ENCODE measurements around the gene SFTPA1. TPM values are rescaled to one million over a fixed set of nuclear protein-coding genes. Genes with fewer than 3 reads are reported as not detected.
"Not testable (repeated sequence)": the region's sequence is repeated elsewhere in the genome, so short reads cannot be mapped to it uniquely, and the experiment has no call there.

The SFTPA1 gene
- total and polyA plus RNA-seq, 3 donors from 2014 or later = not detected

DNA sequence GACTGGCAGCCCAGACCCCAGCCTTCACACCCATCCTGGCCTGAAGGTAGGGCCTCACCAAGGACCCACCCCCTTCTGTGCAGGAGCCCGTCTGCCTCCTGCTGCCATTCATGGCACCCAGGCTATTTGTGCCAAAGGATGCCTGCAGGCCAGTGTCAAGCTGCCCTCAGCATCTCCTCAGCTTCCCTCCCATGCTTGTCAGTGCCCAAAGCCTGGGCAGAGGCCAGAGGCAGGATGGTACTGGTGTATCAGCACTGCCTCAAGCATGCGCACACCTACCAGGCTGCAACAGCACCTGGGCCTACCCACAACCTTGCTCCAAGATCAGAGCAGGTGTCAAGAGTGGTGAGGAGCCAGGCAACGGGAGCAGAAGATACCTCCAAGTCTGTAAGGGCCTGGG is 27.6 kb downstream of the SFTPA1 start:
- intact Hi-C loops (cut with DNase I; ENCODE audit: low total_unique reads) = no loop called here
- 97% methylated on average over 3 of the region's 3 CpGs; no CpG with 5 or more reads in 1 of the 2 donors for WGBS, 2 donors
- Histone ChIP-seq H3K4me1 (no peaks in the 10 kb centered on the region), H3K36me3 (ENCODE audit: low read depth, missing control alignments) (no peaks in the 10 kb centered on the region), H3K9me3 (no peaks in the 10 kb centered on the region), H3K4me3 (no peak overlapping the region), H3K27me3 (no peaks in the 10 kb centered on the region), H3K27ac (no peak overlapping the region)
- no peak for DNase-seq
- TF ChIP-seq, protein P1, sequence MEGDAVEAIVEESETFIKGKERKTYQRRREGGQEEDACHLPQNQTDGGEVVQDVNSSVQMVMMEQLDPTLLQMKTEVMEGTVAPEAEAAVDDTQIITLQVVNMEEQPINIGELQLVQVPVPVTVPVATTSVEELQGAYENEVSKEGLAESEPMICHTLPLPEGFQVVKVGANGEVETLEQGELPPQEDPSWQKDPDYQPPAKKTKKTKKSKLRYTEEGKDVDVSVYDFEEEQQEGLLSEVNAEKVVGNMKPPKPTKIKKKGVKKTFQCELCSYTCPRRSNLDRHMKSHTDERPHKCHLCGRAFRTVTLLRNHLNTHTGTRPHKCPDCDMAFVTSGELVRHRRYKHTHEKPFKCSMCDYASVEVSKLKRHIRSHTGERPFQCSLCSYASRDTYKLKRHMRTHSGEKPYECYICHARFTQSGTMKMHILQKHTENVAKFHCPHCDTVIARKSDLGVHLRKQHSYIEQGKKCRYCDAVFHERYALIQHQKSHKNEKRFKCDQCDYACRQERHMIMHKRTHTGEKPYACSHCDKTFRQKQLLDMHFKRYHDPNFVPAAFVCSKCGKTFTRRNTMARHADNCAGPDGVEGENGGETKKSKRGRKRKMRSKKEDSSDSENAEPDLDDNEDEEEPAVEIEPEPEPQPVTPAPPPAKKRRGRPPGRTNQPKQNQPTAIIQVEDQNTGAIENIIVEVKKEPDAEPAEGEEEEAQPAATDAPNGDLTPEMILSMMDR (IDR thresholded peaks at IDR 0.05) = no peak
- TF ChIP-seq POLR2A (IDR thresholded peaks at IDR 0.05) = no peak

DNA sequence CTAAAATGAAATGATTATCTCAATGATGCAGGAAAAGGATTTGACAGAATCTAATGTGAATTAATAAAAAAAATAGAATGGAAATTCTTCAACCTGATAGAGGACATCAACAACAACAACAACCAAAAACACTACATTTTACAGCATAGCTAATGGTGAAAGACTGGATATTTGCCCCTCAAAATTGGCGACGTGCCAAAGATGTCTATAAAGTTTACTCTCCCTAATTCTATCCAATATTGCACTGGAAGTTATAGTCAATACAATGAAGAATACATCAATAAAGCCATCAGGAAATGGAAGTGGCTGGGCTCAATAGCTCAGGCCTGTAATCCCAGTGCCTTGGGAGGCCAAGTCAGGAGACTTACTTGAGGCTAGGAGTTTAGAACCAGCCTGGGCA is 42.0 kb downstream of the SFTPA1 start:
- 89 to 95% methylated on average over 2 of the region's 2 CpGs for WGBS, 2 donors
- H3K36me3 ChIP-seq (ENCODE audit: low read depth, missing control alignments); DNase-seq; H3K27ac ChIP-seq; H3K9me3 ChIP-seq; H3K27me3 ChIP-seq; intact Hi-C loops (cut with DNase I; ENCODE audit: low total_unique reads); H3K4me1 ChIP-seq; H3K4me3 ChIP-seq: not testable (repeated sequence)

DNA sequence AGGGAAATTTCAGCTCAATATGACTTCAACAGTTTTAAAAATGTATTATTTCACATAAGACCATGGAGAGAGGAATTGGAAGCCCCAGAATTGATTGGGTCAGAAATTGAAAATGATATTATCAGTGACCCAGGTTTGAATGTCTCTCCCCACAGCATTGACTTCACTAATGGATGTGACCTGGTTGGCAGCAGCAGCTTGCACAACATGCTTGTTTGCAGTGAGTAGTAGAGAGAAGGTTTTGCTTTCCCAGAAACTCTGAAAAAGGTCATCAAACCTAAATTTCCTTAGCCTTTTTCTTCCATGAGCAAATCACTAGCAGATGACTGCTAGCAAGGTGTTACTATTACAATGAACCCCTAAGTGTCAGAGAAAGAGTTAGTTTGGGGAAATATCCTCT is 52.5 kb downstream of the SFTPA1 start:
- DNase-seq; H3K36me3 ChIP-seq (ENCODE audit: low read depth, missing control alignments); intact Hi-C loops (cut with DNase I; ENCODE audit: low total_unique reads); H3K4me3 ChIP-seq; H3K9me3 ChIP-seq; H3K27me3 ChIP-seq; H3K27ac ChIP-seq; H3K4me1 ChIP-seq: not testable (repeated sequence)

DNA sequence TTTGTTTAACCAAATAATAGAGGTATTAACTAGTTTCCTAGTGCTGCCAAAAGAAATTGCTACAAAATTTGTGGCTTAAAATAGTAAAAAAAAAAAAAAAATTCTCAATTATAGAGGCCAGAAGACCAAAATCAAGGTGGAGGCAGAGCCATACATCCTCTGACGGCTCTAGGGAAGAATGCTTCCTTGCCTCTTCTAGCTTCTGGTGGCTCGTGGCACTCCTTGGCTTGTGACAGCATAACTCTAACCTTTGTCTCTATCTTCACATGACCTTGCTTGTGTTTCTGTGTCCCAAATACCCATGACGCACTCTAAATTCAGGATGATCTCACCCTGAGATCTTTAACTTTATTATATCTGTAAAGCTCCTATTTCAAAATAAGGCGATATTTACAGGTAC is 53.9 kb downstream of the SFTPA1 start:
- H3K4me1 ChIP-seq; intact Hi-C loops (cut with DNase I; ENCODE audit: low total_unique reads); H3K4me3 ChIP-seq; H3K27ac ChIP-seq; H3K9me3 ChIP-seq; H3K36me3 ChIP-seq (ENCODE audit: low read depth, missing control alignments); DNase-seq; H3K27me3 ChIP-seq: not testable (repeated sequence)
- 84 to 91% methylated on average over 4 of the region's 4 CpGs for WGBS, 2 donors

Other genes starting within 250 kb of the SFTPA1 start
- 10 to 100 TPM; 31.3 to 38.6 TPM for gene ZCCHC24, start 165.3 kb upstream of the SFTPA1 start, total RNA-seq
- gene ZCCHC24, start 165.3 kb upstream of the SFTPA1 start, polyA plus RNA-seq (ENCODE audit: insufficient read depth, low read depth, low replicate concordance) = 27.7 TPM
- 1 to 10 TPM; 5.7 to 6.8 TPM for gene EIF5AL1, start 98.4 kb upstream of the SFTPA1 start, total RNA-seq
- 24.4 TPM for gene EIF5AL1, start 98.4 kb upstream of the SFTPA1 start, polyA plus RNA-seq (ENCODE audit: insufficient read depth, low read depth, low replicate concordance)
- under 1 TPM in 1 of 2 donors, not detected in 1; 0.31 TPM for gene SFTPA2, start 50.5 kb upstream of the SFTPA1 start, total RNA-seq
- gene SFTPA2, start 50.5 kb upstream of the SFTPA1 start, polyA plus RNA-seq (ENCODE audit: insufficient read depth, low read depth, low replicate concordance) = not detected
- gene NUTM2B, start 92.3 kb downstream of the SFTPA1 start, total RNA-seq = 10 to 100 TPM in 1 of 2 donors, 1 to 10 TPM in 1; 4.8 to 11.0 TPM
- 5.6 TPM for gene NUTM2B, start 92.3 kb downstream of the SFTPA1 start, polyA plus RNA-seq (ENCODE audit: insufficient read depth, low read depth, low replicate concordance)
- gene NUTM2E, start 215.8 kb downstream of the SFTPA1 start, total RNA-seq = under 1 TPM; 0.12 to 0.16 TPM
- 0.38 TPM for gene NUTM2E, start 215.8 kb downstream of the SFTPA1 start, polyA plus RNA-seq (ENCODE audit: insufficient read depth, low read depth, low replicate concordance)

Measured in testis (tissue), 3 donors.